ACHN (cell line): ENCODE data around the gene SHCBP1L.
"Not testable (repeated sequence)": the region's sequence is repeated elsewhere in the genome, so short reads cannot be mapped to it uniquely, and the experiment has no call there.

Experiments used
- DNase-seq: peaks from one replicate; pipeline ENCODE4 v3.0.0-alpha.2; 2015
- in situ Hi-C: cut with HindIII; loops from 2 replicates; pipeline ENCODE4 v1.10.0; 2017; ENCODE audit warnings: low sequenced_read_pairs, low pct_ligation_motif_present, low pct_unique_long_range_greater_than_20kb

The SHCBP1L gene

GRCh38 chr1:182968836-182969734 is 16.1 kb upstream of the SHCBP1L start:
- in situ Hi-C loops: no loop called here
- DNase-seq: no peak

- in situ Hi-C loops: no loop called here
- peak; percentile 30 for DNase-seq
Measured at GRCh38 chr1:182968151-182968741, 15.3 kb upstream of the SHCBP1L start.

- in situ Hi-C loops: no loop called here
Measured at GRCh38 chr1:182965861-182966260, 12.9 kb upstream of the SHCBP1L start.

GRCh38 chr1:182965096-182965495 is 12.1 kb upstream of the SHCBP1L start:
- in situ Hi-C loops: no loop called here
- DNase-seq: no peak

More at GRCh38 chr1:182965861-182966260, 12.9 kb upstream of the SHCBP1L start:
- no peak for DNase-seq

- in situ Hi-C loops: no loop called here
- peak; percentile 95 for DNase-seq
Measured at GRCh38 chr1:182962554-182963115, 9.7 kb upstream of the SHCBP1L start.

- no peak for DNase-seq
- in situ Hi-C loops: no loop called here
Measured at GRCh38 chr1:182960046-182960445, 7.1 kb upstream of the SHCBP1L start.

- no peak for DNase-seq
- in situ Hi-C loops: no loop called here
Measured at GRCh38 chr1:182957902-182958395, 5.0 kb upstream of the SHCBP1L start.

GRCh38 chr1:182956708-182957365 is 3.9 kb upstream of the SHCBP1L start:
- no peak for DNase-seq
- in situ Hi-C loops: no loop called here

- in situ Hi-C loops: no loop called here
Measured at GRCh38 chr1:182955596-182956588, 2.9 kb upstream of the SHCBP1L start.

GRCh38 chr1:182953826-182954225 is 860 bp upstream of the SHCBP1L start:
- in situ Hi-C loops: no loop called here
- DNase-seq: no peak

More at GRCh38 chr1:182955596-182956588, 2.9 kb upstream of the SHCBP1L start:
- DNase-seq: peak; percentile 89

- in situ Hi-C loops, DNase-seq: not testable (repeated sequence)
Measured at GRCh38 chr1:182943336-182943735, 9.6 kb downstream of the SHCBP1L start.

- in situ Hi-C loops, DNase-seq: not testable (repeated sequence)
Measured at GRCh38 chr1:182942145-182942544, 10.8 kb downstream of the SHCBP1L start.

- in situ Hi-C loops: no loop called here
- no peak for DNase-seq
Measured at GRCh38 chr1:182939413-182939812, 13.6 kb downstream of the SHCBP1L start.

GRCh38 chr1:182935716-182936115 is 17.2 kb downstream of the SHCBP1L start:
- in situ Hi-C loops: no loop called here
- DNase-seq: no peak

GRCh38 chr1:182930985-182931384 is 22.0 kb downstream of the SHCBP1L start:
- in situ Hi-C loops: no loop called here

GRCh38 chr1:182927693-182928433 is 25.1 kb downstream of the SHCBP1L start:
- in situ Hi-C loops: no loop called here

More at GRCh38 chr1:182930985-182931384, 22.0 kb downstream of the SHCBP1L start:
- DNase-seq: no peak

GRCh38 chr1:182925661-182926060 is 27.3 kb downstream of the SHCBP1L start:
- DNase-seq: no peak
- in situ Hi-C loops: no loop called here

More at GRCh38 chr1:182927693-182928433, 25.1 kb downstream of the SHCBP1L start:
- no peak for DNase-seq
